EH (cell line): ENCODE measurements around the gene SMARCD3.

ENCODE experiments used
- DNase-seq: peaks from one replicate; pipeline ENCODE4 v3.0.0-alpha.2; 2015; ENCODE audit warnings: low read depth

Gene SMARCD3

DNA sequence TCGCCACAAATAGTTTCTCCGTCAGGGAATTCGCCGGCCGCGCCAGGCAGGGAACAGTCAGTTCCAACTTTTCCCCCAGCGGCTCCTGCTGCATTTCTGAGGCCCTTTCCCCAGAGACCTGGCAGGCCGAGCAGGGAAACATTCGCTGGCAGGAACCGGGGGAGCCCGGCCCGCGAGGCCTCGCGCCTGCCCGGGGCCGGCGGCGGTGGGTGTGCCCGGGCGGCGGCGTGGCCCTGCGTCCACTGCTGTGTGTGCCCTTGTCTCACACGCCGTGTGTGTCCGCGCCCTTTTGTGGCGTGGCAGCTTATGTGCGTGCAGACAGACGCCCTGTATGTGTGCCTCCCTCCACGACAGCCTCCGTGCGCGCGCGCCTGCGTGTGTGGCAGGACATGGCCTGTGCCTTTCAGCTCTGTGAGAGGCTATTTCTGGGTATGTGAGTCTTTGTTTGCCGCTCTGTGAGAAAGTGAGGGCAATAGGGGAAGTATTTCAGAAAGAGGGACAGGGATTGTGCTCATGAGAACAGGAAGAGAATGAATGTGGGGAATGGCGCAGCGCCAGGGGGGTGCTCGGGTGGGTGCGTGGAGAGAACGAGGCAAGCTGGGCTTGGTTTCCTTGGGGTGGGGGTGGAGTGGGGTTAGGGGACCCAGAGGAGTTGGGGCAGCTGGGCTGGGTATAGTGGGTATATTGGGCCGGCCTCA, 689 bp upstream of the SMARCD3 start:
- DNase-seq: peak; percentile 79

GRCh38 chr7:151247611-151248345, 716 bp downstream of the SMARCD3 start:
- peak; percentile 47 for DNase-seq

DNA sequence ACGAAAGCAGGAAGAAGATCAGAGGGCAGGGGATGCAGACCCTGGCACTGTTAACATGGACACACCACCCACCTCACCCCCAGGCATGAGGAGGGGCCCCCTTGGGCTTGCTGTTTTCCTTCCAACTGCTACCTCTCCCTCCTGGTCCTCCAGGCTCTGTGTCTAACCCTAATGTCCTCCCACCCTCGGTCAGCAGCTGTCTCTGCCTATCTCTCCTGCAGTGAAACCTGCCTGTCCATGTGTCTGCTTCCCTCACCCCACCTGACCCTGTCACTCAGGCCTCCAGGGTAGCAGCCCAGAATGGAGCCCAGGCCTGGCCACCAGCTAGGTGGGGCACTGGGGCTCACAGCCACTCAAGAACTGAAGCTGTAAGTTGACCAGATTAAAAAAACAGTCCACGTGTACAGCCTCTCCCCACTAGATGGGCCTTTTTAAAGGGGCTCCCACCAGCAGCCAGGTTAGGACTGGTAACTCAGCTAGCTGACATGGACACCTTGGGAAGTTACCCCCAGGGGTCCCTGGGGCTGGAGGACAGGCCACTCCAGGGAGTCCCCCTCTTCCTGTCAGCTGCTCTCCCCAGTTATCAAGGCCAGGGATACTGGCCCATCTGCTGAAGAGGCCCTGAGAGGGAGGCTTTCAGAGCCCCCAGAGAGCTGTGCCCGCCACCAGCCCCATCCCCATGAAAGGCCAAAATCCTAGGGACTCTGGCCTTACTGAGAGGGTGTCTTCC, 1.5 kb downstream of the SMARCD3 start:
- DNase-seq: no peak

DNA sequence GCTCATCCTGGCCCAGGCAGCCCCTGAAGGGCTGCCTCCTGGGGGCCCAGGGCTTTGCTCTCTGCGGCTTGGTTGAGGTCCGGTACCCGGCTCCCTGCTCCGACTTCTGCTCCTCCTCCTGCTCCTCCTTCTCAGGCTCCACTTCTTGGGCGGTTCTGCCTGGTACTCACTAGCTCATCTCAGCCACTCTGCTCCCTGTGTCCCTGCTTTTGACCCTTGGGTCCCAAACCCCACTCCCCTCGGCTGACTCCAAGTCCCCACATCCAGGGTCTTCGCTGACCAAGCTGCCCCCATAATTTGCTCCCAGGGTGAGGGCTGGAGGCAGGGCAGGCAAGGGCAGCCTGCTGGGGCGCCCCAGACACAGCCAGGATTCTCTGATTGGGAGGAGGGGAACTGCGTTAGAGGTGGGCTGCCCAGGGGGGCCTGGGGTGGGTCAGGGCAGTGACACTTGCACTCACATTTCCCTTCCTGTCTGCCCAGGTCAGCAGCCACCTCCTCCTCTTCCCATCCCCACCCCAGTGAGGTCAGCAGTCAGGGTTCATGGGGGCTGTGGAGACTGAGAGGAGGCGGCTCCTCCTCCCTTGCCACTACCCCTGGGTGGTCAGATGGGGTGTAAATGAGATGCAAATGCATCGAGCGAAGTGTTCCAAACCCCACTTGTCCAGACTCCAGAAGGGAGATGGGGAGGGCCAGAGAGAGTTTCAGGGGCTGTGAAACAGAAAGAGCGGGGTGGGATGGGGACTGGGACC, 2.2 kb downstream of the SMARCD3 start:
- no peak for DNase-seq

DNA sequence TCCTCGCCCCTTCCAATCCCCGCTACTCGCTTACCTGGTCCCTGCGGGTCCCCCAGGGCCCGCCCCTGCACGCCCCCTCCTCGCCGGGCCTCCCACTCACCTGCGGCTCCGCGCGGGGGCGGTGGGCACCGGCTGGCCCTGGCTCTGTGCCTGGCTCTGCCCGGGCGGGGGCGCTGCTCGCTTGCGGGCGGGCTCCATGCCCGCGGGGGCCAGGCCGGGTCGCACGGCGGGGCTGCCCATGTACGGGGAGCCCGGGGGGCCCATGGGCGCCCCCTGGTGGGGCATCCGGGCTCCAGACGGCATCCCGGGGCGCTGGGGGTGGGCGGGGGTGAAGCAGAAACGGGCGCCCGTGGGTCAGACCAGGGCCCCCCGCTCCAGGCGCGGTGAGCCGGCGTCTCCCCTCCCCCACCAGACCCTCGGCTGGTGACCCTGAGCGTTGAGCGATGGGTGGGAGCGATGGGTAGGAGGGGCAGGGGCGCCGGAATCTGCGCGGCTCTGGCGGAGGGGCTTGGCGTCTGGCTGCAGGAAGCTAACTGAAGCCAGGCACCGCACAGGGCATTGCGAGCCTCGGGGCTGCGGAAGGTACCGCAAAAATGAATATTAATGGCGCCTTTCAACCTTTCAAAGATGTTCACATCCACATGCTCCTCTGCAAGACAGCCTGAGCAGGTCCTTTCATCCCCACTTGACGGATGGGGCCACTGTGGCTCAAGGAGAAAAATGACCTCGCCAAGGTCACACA, 3.0 kb downstream of the SMARCD3 start:
- DNase-seq: peak; percentile 34

DNA sequence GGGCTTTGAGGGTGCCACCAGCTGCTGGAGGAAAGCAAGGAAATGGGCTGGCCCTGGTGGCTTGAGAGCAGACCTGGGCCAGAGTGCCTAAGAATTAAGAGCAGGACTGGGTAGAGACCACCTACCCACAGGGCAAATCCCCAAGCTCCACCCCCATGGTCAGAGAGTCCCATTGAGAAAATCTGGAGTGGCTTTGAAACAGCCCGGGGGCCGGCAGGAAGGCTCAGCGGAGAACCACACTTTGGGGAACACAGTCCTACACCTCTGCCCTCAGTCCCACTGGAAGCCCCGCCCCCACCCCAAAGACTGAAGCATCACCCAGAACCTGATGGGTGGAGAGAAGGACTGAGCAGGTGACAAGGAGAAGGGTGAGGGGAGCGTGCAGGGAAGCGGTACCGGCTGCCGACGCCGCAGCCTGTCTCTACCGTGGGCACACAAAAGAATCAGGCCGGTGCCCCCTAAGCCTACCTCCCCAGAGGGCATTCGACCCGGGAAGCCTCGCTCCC, 3.6 kb downstream of the SMARCD3 start:
- DNase-seq: no peak

DNA sequence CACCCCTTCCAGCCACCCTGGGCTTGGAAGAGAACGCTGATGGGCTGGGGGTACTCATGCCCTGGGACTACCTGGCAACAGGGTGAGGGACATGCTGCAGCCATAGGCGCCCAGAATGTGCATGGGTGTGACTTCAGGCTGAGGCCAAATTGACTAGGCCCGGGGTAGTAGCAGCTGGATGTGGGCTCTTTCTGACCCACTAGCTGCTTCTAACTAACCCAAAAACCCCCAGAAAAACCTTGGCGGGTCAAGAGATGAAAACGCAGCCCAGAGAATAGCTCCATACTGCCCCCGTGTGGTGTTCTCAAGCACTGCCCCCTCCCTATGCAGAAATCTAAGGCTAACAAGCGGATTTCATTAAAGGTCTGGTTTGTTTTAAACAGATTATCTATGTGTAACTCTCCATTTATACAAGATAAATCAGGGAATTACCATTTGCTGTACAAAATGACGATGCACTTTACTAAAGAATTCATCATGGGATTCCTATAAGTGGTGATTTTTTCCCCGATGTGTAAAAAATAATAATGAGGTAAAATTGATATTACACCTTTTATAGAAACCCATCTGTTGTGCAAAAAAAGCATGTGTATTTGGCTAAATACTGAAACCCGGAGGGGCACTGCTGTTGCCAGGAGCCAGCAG, 4.2 kb downstream of the SMARCD3 start:
- peak; percentile 64 for DNase-seq

DNA sequence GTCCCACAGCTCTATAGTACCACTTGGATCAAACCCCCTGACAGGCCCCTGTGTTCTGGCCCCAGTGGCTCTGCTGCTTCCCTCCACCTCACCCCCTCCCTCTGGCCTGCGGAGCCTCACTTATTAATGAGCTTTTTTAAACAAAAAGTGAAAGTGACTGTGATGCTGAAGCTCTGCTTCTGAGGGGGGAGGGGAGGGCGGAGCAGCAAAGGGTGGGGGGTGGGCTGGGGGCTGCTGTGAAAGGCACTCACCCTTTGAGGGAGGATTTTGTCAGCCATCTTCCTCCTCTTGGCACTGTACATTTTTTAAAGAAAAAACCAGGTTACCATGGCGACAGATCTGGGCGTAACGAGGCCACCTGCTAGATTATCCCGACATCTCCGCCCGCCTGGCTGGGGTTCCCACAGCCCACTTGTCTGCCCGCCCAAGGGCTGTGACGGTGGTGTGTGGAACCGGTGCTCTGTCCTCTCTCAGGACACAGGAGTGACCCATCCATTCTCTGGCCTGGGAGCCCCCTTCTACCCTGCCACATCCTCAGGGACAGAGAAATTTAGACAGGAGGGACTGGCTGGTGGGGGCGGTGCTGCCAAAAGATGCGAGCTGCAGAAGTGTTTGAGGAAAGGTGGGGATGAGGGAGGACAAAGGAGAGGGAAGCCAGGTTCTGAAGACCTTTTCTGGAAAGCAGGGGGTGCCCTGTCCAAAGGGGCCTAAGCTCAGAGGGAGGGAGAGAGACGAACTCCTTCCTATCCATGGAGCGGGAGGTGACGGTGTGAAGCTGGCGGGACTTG, 4.9 kb downstream of the SMARCD3 start:
- no peak for DNase-seq

DNA sequence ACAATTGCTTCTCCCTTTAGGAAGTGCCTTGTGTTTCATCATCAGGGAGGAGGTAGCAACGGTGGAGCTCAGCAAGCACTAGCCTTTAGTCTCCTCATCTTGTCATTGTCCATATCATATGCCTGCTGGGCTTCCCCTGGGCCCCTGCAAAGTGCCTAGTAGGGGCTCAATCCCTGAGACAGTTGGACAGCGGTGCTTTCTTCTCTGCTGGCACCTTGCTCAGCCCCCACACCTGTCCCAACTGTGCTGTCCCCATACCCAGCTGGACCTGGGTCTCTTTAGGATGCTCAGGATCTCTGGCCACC, 5.5 kb downstream of the SMARCD3 start:
- no peak for DNase-seq

DNA sequence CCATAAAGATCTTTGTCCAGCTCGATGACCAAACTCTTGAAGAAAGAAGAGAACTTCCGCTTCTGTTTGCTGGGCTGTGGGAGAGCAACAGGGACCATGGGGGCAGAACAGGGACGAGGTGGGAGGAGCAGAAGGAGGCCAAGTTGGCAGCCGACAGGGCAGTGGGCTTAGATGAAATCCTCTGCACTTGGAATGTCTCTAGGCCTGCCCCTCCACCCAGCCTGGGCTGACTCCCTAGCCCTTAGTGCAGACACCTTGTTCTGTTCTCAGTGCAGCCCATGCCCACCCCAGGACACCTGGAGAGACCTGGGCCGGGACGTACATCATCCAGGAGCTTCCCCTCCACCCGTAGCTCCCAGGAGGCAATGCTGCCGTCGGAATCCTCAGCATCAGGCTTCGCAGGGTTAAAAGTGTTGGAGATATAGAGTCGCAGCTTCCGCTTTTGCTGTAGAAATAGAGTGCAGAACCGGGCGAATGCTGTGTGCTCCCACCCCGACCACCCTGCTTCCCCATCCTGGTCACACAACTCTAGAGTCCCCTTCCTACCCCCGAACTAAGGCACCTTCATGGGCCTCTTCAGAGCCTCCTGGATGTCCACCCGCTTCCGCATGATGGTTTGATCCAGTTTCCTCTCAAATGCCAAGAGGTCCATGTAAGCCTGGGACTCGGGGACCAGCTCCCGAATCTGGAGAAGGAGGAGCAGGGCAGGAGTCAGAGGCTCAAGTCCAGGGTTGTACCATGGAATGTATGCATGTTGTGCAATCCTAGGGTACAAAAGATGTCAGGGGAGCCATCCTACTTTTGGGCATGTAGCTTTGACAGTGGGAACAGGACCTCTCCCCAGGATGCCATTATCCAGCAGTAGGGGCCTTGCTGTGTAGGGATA, 6.1 kb downstream of the SMARCD3 start:
- DNase-seq: no peak

GRCh38 chr7:151241755-151242096, 6.8 kb downstream of the SMARCD3 start:
- DNase-seq: no peak

GRCh38 chr7:151240942-151241754, 7.3 kb downstream of the SMARCD3 start:
- no peak for DNase-seq

GRCh38 chr7:151240536-151240935, 8.0 kb downstream of the SMARCD3 start:
- no peak for DNase-seq

DNA sequence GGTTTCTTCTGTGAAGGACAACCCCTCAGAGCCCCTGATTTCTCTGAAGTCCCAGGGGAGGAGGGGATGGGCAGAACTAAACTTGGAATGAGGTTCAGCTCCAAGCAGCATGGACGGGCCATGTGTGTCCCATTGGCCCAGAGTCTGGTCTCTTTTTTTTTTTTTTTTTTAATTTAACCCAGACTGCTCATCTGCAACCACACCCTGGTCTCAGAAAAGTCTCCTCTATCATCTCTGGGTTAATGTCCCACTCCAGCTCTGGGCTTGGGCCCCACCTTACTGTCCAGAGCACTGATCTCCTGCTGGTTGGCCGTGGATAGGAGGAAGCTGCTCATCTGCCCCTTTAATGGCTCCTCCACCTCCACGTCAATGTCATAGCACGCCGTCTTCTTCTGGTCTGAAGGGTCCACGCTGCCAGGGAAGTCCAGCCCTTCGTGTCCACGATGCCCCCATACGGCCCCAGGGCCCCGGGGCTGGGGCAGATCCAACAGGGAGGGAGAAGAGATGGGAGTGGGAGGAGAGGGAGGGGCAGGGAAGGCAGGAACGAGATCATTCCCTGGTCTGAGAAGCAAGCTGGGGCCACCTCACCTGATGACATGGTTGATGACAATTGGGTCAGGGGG, 8.5 kb downstream of the SMARCD3 start:
- DNase-seq: no peak

DNA sequence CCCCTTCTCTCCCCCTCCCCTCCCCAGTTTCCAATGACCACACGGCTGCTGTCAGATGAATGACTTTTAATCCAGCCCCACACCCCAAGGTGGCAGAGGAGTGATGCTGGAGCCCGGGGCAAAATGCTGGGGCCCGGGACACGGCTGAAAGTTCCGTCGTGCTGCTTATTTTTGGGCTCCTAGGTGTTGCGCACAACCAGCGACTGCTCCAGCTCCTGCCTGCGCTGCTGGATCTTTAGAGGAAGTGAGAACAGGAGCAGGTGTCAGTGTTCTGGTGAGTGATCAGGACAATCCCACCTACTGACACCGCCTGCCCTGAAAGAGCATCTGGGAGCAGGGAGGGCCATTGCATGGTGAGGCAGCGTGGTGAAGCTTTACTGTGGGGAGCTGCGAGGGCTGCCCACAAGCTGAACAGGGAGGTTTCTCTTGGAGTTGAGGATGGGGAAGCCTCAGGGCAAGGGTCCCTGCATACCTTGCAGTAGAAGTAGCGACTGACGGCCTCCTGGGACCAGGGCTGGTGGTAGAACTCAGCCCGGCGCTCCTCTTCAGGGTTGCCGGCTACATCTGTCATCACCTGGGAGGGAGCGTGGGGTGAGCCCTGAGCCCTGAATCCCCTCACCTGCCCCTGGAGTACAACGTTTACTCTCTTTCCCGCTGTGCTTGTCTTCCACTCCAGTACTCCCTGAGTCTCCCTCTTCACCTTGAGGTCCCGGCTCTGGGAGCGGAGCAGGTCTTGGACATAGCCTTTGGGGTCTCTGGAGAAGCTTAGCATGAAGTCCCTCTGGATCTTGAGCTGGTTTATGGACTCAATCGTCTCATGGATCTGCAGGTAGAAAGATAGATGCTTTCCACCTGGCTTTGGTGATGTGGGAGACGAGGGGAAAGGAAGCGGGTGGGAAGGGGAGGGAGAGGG, 9.3 kb downstream of the SMARCD3 start:
- DNase-seq: no peak

GRCh38 chr7:151238190-151238810, 10.2 kb downstream of the SMARCD3 start:
- DNase-seq: no peak
